ENCODE measurements around the gene POLD3. TPM values are rescaled to one million over a fixed set of nuclear protein-coding genes. Genes with fewer than 3 reads are reported as not detected.

Gene POLD3
- total RNA-seq, 4 donors from 2014 or later = 5.1 to 13.8 (median 11.9) TPM

GRCh38 chr11:74671520-74672196 is 79.3 kb downstream of the POLD3 start:
- TF ChIP-seq CTCF (IDR thresholded peaks at IDR 0.05) = no peak
- TF ChIP-seq POLR2A (IDR thresholded peaks at IDR 0.05) = no peak
- no peak for DNase-seq
- intact Hi-C loops (cut with DNase I) = no loop called here

GRCh38 chr11:74672332-74672955 is 80.1 kb downstream of the POLD3 start:
- intact Hi-C loops (cut with DNase I) = no loop called here
- Histone ChIP-seq H3K27ac (peak overlapping the region; percentile 6 to 89 (median 73)), H3K4me1 (peaks cover 0 to 9% (median 5%) of the 10 kb centered on the region in 3 donors), H3K36me3 (no peaks in the 10 kb centered on the region), H3K27me3 (no peaks in the 10 kb centered on the region), H3K4me3 (no peak overlapping the region), H3K9me3 (no peaks in the 10 kb centered on the region)
- WGBS, 2 donors = 91 to 96% methylated on average over 2 of the region's 4 CpGs
- no peak for DNase-seq
- TF ChIP-seq CTCF (IDR thresholded peaks at IDR 0.05) (no peak), POLR2A (IDR thresholded peaks at IDR 0.05) (no peak)

More at GRCh38 chr11:74671520-74672196, 79.3 kb downstream of the POLD3 start:
- Histone ChIP-seq H3K27ac (peak overlapping the region in 2 of 4 donors; percentile 69 to 89), H3K4me3 (no peak overlapping the region), H3K27me3 (no peaks in the 10 kb centered on the region), H3K36me3 (no peaks in the 10 kb centered on the region), H3K4me1 (peaks cover 0 to 9% (median 5%) of the 10 kb centered on the region in 3 donors), H3K9me3 (no peaks in the 10 kb centered on the region)
- 80 to 85% methylated on average over 9 to 10 of the region's 10 CpGs for WGBS, 2 donors

GRCh38 chr11:74672956-74673692 is 80.7 kb downstream of the POLD3 start:
- no peaks in the 10 kb centered on the region for H3K9me3 ChIP-seq
- DNase-seq = no peak
- H3K4me1 ChIP-seq = peaks cover 0 to 9% (median 5%) of the 10 kb centered on the region in 3 donors
- peak overlapping the region; percentile 6 to 89 (median 73) for H3K27ac ChIP-seq
- 51 to 56% methylated on average over 6 to 9 of the region's 12 CpGs for WGBS, 2 donors
- H3K27me3 ChIP-seq = no peaks in the 10 kb centered on the region
- intact Hi-C loops (cut with DNase I) = no loop called here
- no peaks in the 10 kb centered on the region for H3K36me3 ChIP-seq
- no peak for TF ChIP-seq POLR2A (IDR thresholded peaks at IDR 0.05)
- TF ChIP-seq CTCF (IDR thresholded peaks at IDR 0.05) = no peak
- H3K4me3 ChIP-seq = no peak overlapping the region

- H3K36me3 ChIP-seq = no peaks in the 10 kb centered on the region
- DNase-seq = no peak
- peaks cover 0 to 9% (median 5%) of the 10 kb centered on the region in 3 donors for H3K4me1 ChIP-seq
- H3K9me3 ChIP-seq = no peaks in the 10 kb centered on the region
- intact Hi-C loops (cut with DNase I) = no loop called here
- 69 to 80% methylated on average over 5 to 7 of the region's 7 CpGs for WGBS, 2 donors
- H3K27ac ChIP-seq = peak overlapping the region in 3 of 4 donors; percentile 69 to 89 (median 77)
- H3K4me3 ChIP-seq = no peak overlapping the region
- H3K27me3 ChIP-seq = no peaks in the 10 kb centered on the region
- TF ChIP-seq CTCF (IDR thresholded peaks at IDR 0.05) (no peak), POLR2A (IDR thresholded peaks at IDR 0.05) (no peak)
Measured at GRCh38 chr11:74673693-74674360, 81.4 kb downstream of the POLD3 start.

Measured in esophagus squamous epithelium (tissue), 5 donors.